Measurements from ENCODE around the gene CRYBA2. TPM values are rescaled to one million over a fixed set of nuclear protein-coding genes. Genes with fewer than 3 reads are reported as not detected.
A peak's percentile ranks its signal among the peaks of the same experiment; 100 is the strongest.

CRYBA2 gene
- total and polyA plus RNA-seq, 2 donors (not counting 3 experiments of a cell fraction or from before 2014, with no cell fraction given) = not detected

GRCh38 chr2:218981881-218982585, 11.2 kb downstream of the CRYBA2 start:
- Histone ChIP-seq H3K4me3 (replicated peaks in 1 of 3; ENCODE audit: insufficient read depth in 1 of 3, low read depth in 1 of 3, low read length in 3 of 3) (no peak overlapping the region), H3K9me1 (replicated peaks; ENCODE audit: control insufficient read depth, extremely low read depth, insufficient read depth, low read length) (no peaks in the 10 kb centered on the region), H2AFZ (ENCODE audit: low read depth, low read length) (no peak overlapping the region), H3K9me3 (replicated peaks; ENCODE audit: control insufficient read depth, insufficient read depth, low read length) (no peaks in the 10 kb centered on the region), H3K4me2 (ENCODE audit: insufficient read depth, low read length) (no peak overlapping the region), H3K36me3 (ENCODE audit: control insufficient read depth in 2 of 2, extremely low read depth in 1 of 2, insufficient read depth in 2 of 2, low read length in 2 of 2) (no peaks in the 10 kb centered on the region), H4K20me1 (replicated peaks; ENCODE audit: control insufficient read depth, extremely low read depth, insufficient read depth, low read length) (no peaks in the 10 kb centered on the region), H3K9ac (replicated peaks; ENCODE audit: extremely low read depth, insufficient read depth, low read length) (no peak overlapping the region), H3K79me2 (ENCODE audit: control insufficient read depth, insufficient read depth, low read length) (no peaks in the 10 kb centered on the region), H3K27ac (ENCODE audit: insufficient read depth, low read depth, low read length) (no peak overlapping the region), H3K27me3 (ENCODE audit: control insufficient read depth in 2 of 2, insufficient read depth in 2 of 2, low read length in 2 of 2) (peaks cover 57 to 67% of the 10 kb centered on the region in 2 experiments), H3K4me1 (ENCODE audit: control insufficient read depth, extremely low read depth, insufficient read depth, low read length) (peaks cover 15% of the 10 kb centered on the region)
- DNase-seq (ENCODE audit: low read depth, low spot score) (no peak), FAIRE-seq (no peak)
- TF ChIP-seq EZH2 (IDR thresholded peaks at IDR 0.05; ENCODE audit: borderline replicate concordance, low read depth, low read length, severe bottlenecking) (peak; percentile 98), FOS (IDR thresholded peaks at IDR 0.05; ENCODE audit: borderline replicate concordance, insufficient read depth, low read length) (no peak)
- dilution Hi-C loops (cut with MboI; ENCODE audit: extremely low pct_ligation_motif_present, low sequenced_read_pairs) (no loop called here), intact Hi-C loops (cut with micrococcal nuclease) (loop anchor here (2.0 to 5.0 kb wide), 5 partner anchors 47 to 315 kb away; no protein-coding TSS in a partner anchor)
- ChIA-PET POLR2A (no interaction called here), CTCF (interaction anchor here (0.6 to 5.7 kb wide), 9 partner anchors 12 to 225 kb away, joined by 3 to 164 read pairs (median 56); partner anchors contain the start of gene CRYBA2)
- no TSS peak for BruUV-seq (replicated peaks)

GRCh38 chr2:218981390-218981880, 11.8 kb downstream of the CRYBA2 start:
- Histone ChIP-seq H3K79me2 (ENCODE audit: control insufficient read depth, insufficient read depth, low read length) (no peaks in the 10 kb centered on the region), H4K20me1 (replicated peaks; ENCODE audit: control insufficient read depth, extremely low read depth, insufficient read depth, low read length) (no peaks in the 10 kb centered on the region), H3K9ac (replicated peaks; ENCODE audit: extremely low read depth, insufficient read depth, low read length) (no peak overlapping the region), H3K4me3 (replicated peaks in 1 of 3; ENCODE audit: insufficient read depth in 1 of 3, low read depth in 1 of 3, low read length in 3 of 3) (no peak overlapping the region), H3K36me3 (ENCODE audit: control insufficient read depth in 2 of 2, extremely low read depth in 1 of 2, insufficient read depth in 2 of 2, low read length in 2 of 2) (no peaks in the 10 kb centered on the region), H2AFZ (ENCODE audit: low read depth, low read length) (no peak overlapping the region), H3K4me1 (ENCODE audit: control insufficient read depth, extremely low read depth, insufficient read depth, low read length) (peaks cover 15% of the 10 kb centered on the region), H3K9me3 (replicated peaks; ENCODE audit: control insufficient read depth, insufficient read depth, low read length) (no peaks in the 10 kb centered on the region), H3K27ac (ENCODE audit: insufficient read depth, low read depth, low read length) (no peak overlapping the region), H3K9me1 (replicated peaks; ENCODE audit: control insufficient read depth, extremely low read depth, insufficient read depth, low read length) (no peaks in the 10 kb centered on the region), H3K27me3 (ENCODE audit: control insufficient read depth in 2 of 2, insufficient read depth in 2 of 2, low read length in 2 of 2) (peaks cover 51 to 62% of the 10 kb centered on the region in 2 experiments), H3K4me2 (ENCODE audit: insufficient read depth, low read length) (no peak overlapping the region)
- dilution Hi-C loops (cut with MboI; ENCODE audit: extremely low pct_ligation_motif_present, low sequenced_read_pairs) = no loop called here
- DNase-seq (ENCODE audit: low read depth, low spot score) (no peak), FAIRE-seq (no peak)
- intact Hi-C loops (cut with micrococcal nuclease) = loop anchor here (2.0 to 5.0 kb wide), 5 partner anchors 47 to 316 kb away; no protein-coding TSS in a partner anchor
- TF ChIP-seq EZH2 (IDR thresholded peaks at IDR 0.05; ENCODE audit: borderline replicate concordance, low read depth, low read length, severe bottlenecking) = peak; percentile 84
- no peak for TF ChIP-seq CTCF (IDR thresholded peaks at IDR 0.05; ENCODE audit: extremely low read depth in 1 of 2, insufficient read depth in 1 of 2, low read depth in 1 of 2, low read length in 2 of 2)
- CTCF ChIA-PET = interaction anchor here (1.0 to 5.7 kb wide), 8 partner anchors 13 to 174 kb away, joined by 4 to 164 read pairs (median 60); partner anchors contain the start of gene CRYBA2
- POLR2A ChIA-PET = no interaction called here
- BruUV-seq (replicated peaks) = no TSS peak
